LNCaP clone FGC (cell line): Measurements from ENCODE around the gene BTN1A1.

Experiments
- DNase-seq: peaks from one replicate; pipeline ENCODE4 v3.0.0-alpha.2; 2011; ENCODE audit warnings: low read depth
- H3K4me3 ChIP-seq: 2 replicates; pipeline ENCODE4 v1.5.1; 2011; ENCODE audit warnings: mild to moderate bottlenecking, low read depth, low read length, control low read depth
- CTCF ChIP-seq: IDR thresholded peaks from 2 replicates; pipeline ENCODE4 v1.5.1; 2012; ENCODE audit warnings: mild to moderate bottlenecking; ENCODE audit not compliant: control insufficient read depth, insufficient read depth; ENCODE audit errors: extremely low read depth

Gene BTN1A1

DNA sequence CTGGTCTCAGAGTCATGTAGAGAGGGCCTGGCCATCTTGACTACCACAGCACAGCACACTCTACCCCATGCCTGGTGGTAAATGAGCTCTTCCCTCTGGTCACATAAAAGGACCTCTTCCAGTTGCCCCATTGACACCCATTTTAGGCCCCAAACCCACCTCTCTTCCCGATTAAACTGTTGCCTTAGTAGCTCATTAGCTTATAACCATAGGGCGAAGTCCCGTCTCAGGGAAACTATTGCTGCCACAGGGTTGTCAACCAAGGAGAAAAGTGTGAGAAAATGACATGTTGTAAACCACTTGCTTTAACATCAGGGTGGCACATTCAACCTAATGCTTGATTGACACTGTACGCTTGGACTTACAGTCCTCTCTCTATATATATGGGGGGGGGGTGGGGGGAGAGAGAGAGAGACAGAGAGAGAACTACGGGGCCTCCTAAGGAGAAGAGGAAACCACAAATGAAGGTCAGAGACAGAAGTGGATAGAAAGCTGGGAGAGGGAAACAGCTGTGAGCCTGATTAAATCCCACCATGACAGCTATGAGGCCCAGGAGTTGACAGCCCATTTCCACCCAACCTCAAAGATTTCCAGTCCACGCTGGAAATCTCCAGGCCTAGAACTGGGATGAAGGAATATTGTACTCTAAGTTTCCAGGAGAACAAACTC is 14.9 kb upstream of the BTN1A1 start:
- DNase-seq: no peak
- no peak overlapping the region for H3K4me3 ChIP-seq
- no peak for TF ChIP-seq CTCF

DNA sequence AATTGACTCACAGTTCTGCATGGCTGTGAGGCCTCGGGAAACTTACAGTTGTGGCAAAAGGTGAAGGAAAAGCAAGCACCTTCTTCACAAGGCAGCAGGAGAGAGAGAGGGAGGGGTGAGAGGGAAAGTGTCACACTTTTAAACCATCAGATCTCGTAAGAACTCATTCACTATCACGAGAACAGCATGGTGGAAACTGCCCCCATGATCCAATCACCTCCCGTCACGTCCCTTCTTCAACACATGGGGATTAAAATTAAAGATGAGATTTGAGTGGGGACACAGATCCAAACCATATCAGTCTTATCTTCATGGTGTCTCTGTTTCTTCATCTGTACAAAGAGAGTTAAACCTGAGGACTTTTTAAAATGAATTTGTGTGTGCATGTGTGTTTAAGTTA is 13.7 kb upstream of the BTN1A1 start:
- no peak overlapping the region for H3K4me3 ChIP-seq
- no peak for TF ChIP-seq CTCF
- no peak for DNase-seq

DNA sequence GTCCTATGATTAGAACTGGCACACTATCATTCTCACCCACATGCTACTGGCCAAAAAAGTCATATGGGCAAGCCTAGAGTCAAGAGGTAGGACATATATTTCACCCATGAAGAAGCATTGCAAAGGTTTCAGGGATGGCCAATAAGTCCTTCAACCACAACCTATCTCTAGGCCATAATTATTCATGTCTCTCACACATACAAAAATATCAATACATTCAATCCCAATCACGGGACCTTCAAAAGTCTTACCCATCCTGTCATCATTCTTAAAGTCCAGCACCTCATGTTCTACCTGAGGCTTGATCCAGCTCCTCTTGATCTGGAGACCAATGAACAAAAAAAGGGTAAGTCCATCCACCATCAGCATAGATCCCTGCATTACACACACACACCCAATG is 12.6 kb upstream of the BTN1A1 start:
- no peak for DNase-seq
- no peak overlapping the region for H3K4me3 ChIP-seq
- TF ChIP-seq CTCF: no peak

DNA sequence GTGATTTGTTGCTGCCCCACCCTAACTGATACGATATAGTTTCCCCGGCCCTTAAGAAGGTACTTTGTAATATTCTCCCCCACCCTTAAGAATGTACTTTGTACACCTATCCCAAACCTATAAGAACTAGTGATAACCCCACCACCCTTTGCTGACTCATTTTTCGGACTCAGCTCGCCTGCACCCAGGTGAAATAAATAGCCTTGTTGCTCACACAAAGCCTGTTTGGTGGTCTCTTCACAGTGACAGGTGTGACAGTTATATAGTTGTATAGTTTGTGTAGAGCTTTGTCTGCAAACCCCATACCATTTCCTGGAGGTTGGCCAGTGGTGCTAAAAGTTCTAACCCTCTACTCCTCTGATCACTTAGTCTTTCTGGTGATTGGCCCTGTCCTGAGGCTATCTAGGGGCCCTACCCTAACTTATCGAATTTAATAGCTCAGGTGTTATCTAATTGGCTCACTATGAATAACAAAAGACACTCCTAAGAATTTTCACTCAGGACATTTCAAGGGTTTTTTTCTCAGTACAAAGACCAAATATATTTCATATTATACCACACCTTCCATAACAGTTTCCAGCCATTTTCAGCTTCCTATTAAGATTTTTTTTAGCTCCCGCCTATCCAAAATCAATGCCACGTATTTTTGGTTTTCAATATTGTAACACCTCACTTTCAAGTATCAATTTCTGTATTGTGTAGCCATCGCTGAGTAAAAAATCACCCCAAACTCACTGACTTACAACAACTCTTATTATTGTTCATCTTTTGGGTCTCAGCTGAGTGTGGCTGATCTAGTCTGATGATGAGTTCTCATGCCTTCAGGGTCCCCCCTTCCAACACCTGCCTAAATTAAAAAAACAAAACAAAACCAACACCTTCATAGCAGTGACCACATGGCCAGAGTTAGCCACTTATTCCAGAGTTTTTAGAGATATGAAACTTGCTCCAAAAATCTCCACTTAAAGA is 9.8 kb upstream of the BTN1A1 start:
- H3K4me3 ChIP-seq: no peak overlapping the region
- no peak for DNase-seq
- TF ChIP-seq CTCF: no peak

GRCh38 chr6:26491604-26492003 is 8.5 kb upstream of the BTN1A1 start:
- DNase-seq: no peak
- no peak overlapping the region for H3K4me3 ChIP-seq
- no peak for TF ChIP-seq CTCF

DNA sequence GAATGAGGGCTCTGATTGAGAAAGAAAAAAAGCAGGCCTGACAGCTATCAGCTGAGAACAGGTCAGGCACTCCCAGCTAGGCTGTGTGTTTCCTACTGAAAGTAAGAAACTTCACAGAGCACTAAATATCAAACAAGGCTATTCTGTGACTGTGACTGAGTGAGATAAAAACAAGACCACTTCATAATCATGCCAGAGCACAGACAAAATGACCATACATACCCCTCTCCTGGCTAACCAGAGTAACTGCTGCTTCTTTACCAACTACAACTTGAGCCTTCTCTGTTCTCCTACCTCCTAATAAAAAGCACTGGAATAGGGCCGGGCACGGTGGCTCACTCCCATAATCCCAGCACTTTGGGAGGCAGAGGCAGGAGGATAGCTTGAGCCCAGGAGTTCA is 6.8 kb upstream of the BTN1A1 start:
- no peak overlapping the region for H3K4me3 ChIP-seq
- no peak for TF ChIP-seq CTCF
- no peak for DNase-seq
